ENCODE data around the gene KBTBD8. TPM values are rescaled to one million over a fixed set of nuclear protein-coding genes. Genes with fewer than 3 reads are reported as not detected.

KBTBD8 gene
- total RNA-seq (1 to 10 TPM in 3 of 4 donors, under 1 TPM in 1; 0.55 to 3.4 (median 1.4) TPM), polyA plus RNA-seq (1 to 10 TPM in 2 of 3 donors, under 1 TPM in 1; 0.60 to 4.0 (median 1.6) TPM)

- intact Hi-C loops (cut with DNase I) = loop anchor here (10.0 kb wide), 1 partner anchor 656 kb away; the partner anchor contains the start of gene SUCLG2
- no peaks in the 10 kb centered on the region for H3K27me3 ChIP-seq
- H3K4me1 ChIP-seq = peaks cover 0 to 16% (median 9%) of the 10 kb centered on the region in 4 donors
- H3K36me3 ChIP-seq = no peaks in the 10 kb centered on the region
- H3K9me3 ChIP-seq = no peaks in the 10 kb centered on the region
- H3K4me3 ChIP-seq = peak within 1 kb of the TSS; percentile 78 to 93 (median 88)
- peak within 1 kb of the TSS; percentile 79 to 90 (median 88) for H3K27ac ChIP-seq
- peak; percentile 99 for DNase-seq
- TF ChIP-seq EP300 (IDR thresholded peaks at IDR 0.05) (no peak), CTCF (IDR thresholded peaks at IDR 0.05) (no peak), POLR2A (IDR thresholded peaks at IDR 0.05) (peak; percentile 20 to 36), POLR2AphosphoS5 (IDR thresholded peaks at IDR 0.05) (peak; percentile 31 to 86 (median 70))
- 0 to 1% methylated on average over 75 of the region's 75 CpGs for WGBS, 2 donors
These were observed at the start of gene KBTBD8 for GRCh38 chr3:66998113-66998903. Gene KBTBD8, plus strand, starts transcription at chr3:66998307. Its CDS starts 49 bp downstream, at chr3:66998356.

- Histone ChIP-seq H3K27ac (no peak overlapping the region), H3K4me1 (no peaks in the 10 kb centered on the region), H3K27me3 (no peaks in the 10 kb centered on the region), H3K36me3 (no peaks in the 10 kb centered on the region), H3K4me3 (no peak overlapping the region), H3K9me3 (no peaks in the 10 kb centered on the region)
- no peak for DNase-seq
- TF ChIP-seq CTCF (IDR thresholded peaks at IDR 0.05) = no peak
- no peak for TF ChIP-seq POLR2A (IDR thresholded peaks at IDR 0.05)
- TF ChIP-seq POLR2AphosphoS5 (IDR thresholded peaks at IDR 0.05) = no peak
- no peak for TF ChIP-seq EP300 (IDR thresholded peaks at IDR 0.05)
- 16 to 63% methylated on average over 2 of the region's 2 CpGs for WGBS, 2 donors
- intact Hi-C loops (cut with DNase I) = no loop called here
These were observed 49.3 kb upstream of the KBTBD8 start for GRCh38 chr3:66948838-66949237.

GRCh38 chr3:66949898-66950297 is 48.2 kb upstream of the KBTBD8 start:
- 84 to 87% methylated on average over 3 of the region's 3 CpGs for WGBS, 2 donors
- Histone ChIP-seq H3K27me3 (no peaks in the 10 kb centered on the region), H3K9me3 (no peaks in the 10 kb centered on the region), H3K4me3 (no peak overlapping the region), H3K4me1 (no peaks in the 10 kb centered on the region), H3K36me3 (no peaks in the 10 kb centered on the region), H3K27ac (no peak overlapping the region)
- TF ChIP-seq POLR2AphosphoS5 (IDR thresholded peaks at IDR 0.05) = no peak
- TF ChIP-seq CTCF (IDR thresholded peaks at IDR 0.05) = no peak
- no peak for TF ChIP-seq POLR2A (IDR thresholded peaks at IDR 0.05)
- no peak for TF ChIP-seq EP300 (IDR thresholded peaks at IDR 0.05)
- intact Hi-C loops (cut with DNase I) = no loop called here
- DNase-seq = no peak

GRCh38 chr3:66952357-66952756 is 45.8 kb upstream of the KBTBD8 start:
- H3K4me3 ChIP-seq = no peak overlapping the region
- TF ChIP-seq POLR2A (IDR thresholded peaks at IDR 0.05) (no peak), CTCF (IDR thresholded peaks at IDR 0.05) (no peak), POLR2AphosphoS5 (IDR thresholded peaks at IDR 0.05) (no peak), EP300 (IDR thresholded peaks at IDR 0.05) (no peak)
- intact Hi-C loops (cut with DNase I) = no loop called here
- no peaks in the 10 kb centered on the region for H3K4me1 ChIP-seq
- H3K27me3 ChIP-seq = no peaks in the 10 kb centered on the region
- H3K36me3 ChIP-seq = no peaks in the 10 kb centered on the region
- WGBS, 2 donors = 82 to 96% methylated on average over 1 of the region's 1 CpG
- no peak for DNase-seq
- no peaks in the 10 kb centered on the region for H3K9me3 ChIP-seq
- H3K27ac ChIP-seq = no peak overlapping the region

Data from sigmoid colon (tissue), 7 donors.